H1 (cell line): ENCODE results near the gene SLC15A1. TPM values are rescaled to one million over a fixed set of nuclear protein-coding genes. Genes with fewer than 3 reads are reported as not detected.
A peak's percentile ranks its signal among the peaks of the same experiment; 100 is the strongest.

ENCODE experiments used
- CTCF ChIA-PET: fragments of 300-600 bp; sonication (Branson Sonifier 250); formaldehyde crosslinking; loops from one replicate; lab custom pipeline; 2021; ENCODE audit not compliant: partially characterized antibody; lab: Charles Lee
- POLR2A ChIA-PET: fragments of 300-600 bp; sonication (Branson Sonifier 250); formaldehyde crosslinking; loops from one replicate; lab custom pipeline; 2021; ENCODE audit warnings: inconsistent platforms; ENCODE audit not compliant: partially characterized antibody; lab: Charles Lee
- DNase-seq, 2 experiments: peaks; one replicate each; pipeline versions ENCODE4 v3.0.0 to v3.0.0-alpha.2; 2010 to 2022; ENCODE audit warnings: low spot score in 2 of 2, low read depth in 1 of 2, mixed read lengths in 1 of 2
- FAIRE-seq: peaks from 2 replicates; lab custom pipeline; 2011; peaks lifted over from hg19 to GRCh38; lab: Jason Lieb, UNC
- H2AFZ ChIP-seq: 2 replicates; pipeline ENCODE4 v1.8.1; 2012; ENCODE audit warnings: low read length, inconsistent platforms
- H2AK5ac ChIP-seq: 2 replicates; pipeline ENCODE4 v1.6.1; 2013; ENCODE audit warnings: low read depth, low read length
- H2BK120ac ChIP-seq: replicated peaks from 2 replicates; pipeline ENCODE3; 2013; ENCODE audit warnings: low read depth, low read length, inconsistent platforms
- H2BK12ac ChIP-seq: 2 replicates; pipeline ENCODE4 v1.6.1; 2013; ENCODE audit warnings: low read depth, low read length
- H2BK15ac ChIP-seq: 2 replicates; pipeline ENCODE4 v1.6.1; 2013; ENCODE audit warnings: low read length
- H2BK20ac ChIP-seq: 2 replicates; pipeline ENCODE4 v1.6.1; 2013; ENCODE audit warnings: low read length
- H2BK5ac ChIP-seq: 2 replicates; pipeline ENCODE4 v1.6.1; 2013; ENCODE audit warnings: low read depth, low read length
- H3K14ac ChIP-seq: 2 replicates; pipeline ENCODE4 v1.6.1; 2013; ENCODE audit warnings: inconsistent platforms; ENCODE audit not compliant: insufficient read length
- H3K18ac ChIP-seq: 2 replicates; pipeline ENCODE4 v1.6.1; 2013; ENCODE audit warnings: low read length; ENCODE audit errors: extremely low read depth
- H3K23ac ChIP-seq: 2 replicates; pipeline ENCODE4 v1.6.1; 2013; ENCODE audit warnings: inconsistent platforms; ENCODE audit not compliant: insufficient read length
- H3K23me2 ChIP-seq: 2 replicates; pipeline ENCODE4 v1.6.1; 2013; ENCODE audit warnings: low read depth, low read length
- H3K27ac ChIP-seq: 2 replicates; pipeline ENCODE4 v1.6.1; 2011; ENCODE audit warnings: low read depth, low read length, inconsistent platforms
- H3K27me3 ChIP-seq, 4 experiments: replicated peaks in 1 of 4; 1 replicate in 1 of 4; 2 replicates in 3 of 4; pipeline versions ENCODE4 v1.6.1 to v1.8.1; 2011 to 2013; ENCODE audit warnings: low read length in 3 of 4, mild to moderate bottlenecking in 3 of 4, inconsistent platforms in 2 of 4, mixed read lengths in 2 of 4, moderate library complexity in 1 of 4; ENCODE audit not compliant: control insufficient read depth in 3 of 4, insufficient read depth in 3 of 4; ENCODE audit errors: extremely low read depth in 1 of 4
- H3K36me3 ChIP-seq, 4 experiments: 2 replicates each; pipeline versions ENCODE4 v1.6.1 to v1.8.1; 2011 to 2013; ENCODE audit warnings: mild to moderate bottlenecking in 4 of 4, low read length in 3 of 4, moderate library complexity in 2 of 4, control low read depth in 1 of 4, inconsistent platforms in 1 of 4; ENCODE audit not compliant: insufficient read depth in 4 of 4, control insufficient read depth in 2 of 4
- H3K4ac ChIP-seq: replicated peaks from 2 replicates; pipeline ENCODE3; 2013; ENCODE audit warnings: low read length, low read depth, mixed read lengths, inconsistent platforms; ENCODE audit not compliant: insufficient read length
- H3K4me1 ChIP-seq, 4 experiments: replicated peaks in 1 of 4; 1 replicate in 1 of 4; 2 replicates in 3 of 4; pipeline versions ENCODE4 v1.6.1 to v1.8.1; 2011 to 2013; ENCODE audit warnings: low read length in 3 of 4, inconsistent platforms in 2 of 4, mixed read lengths in 1 of 4; ENCODE audit not compliant: insufficient read depth in 4 of 4, control insufficient read depth in 3 of 4
- H3K4me2 ChIP-seq, 2 experiments: 2 replicates each; pipeline versions ENCODE4 v1.6.1 to v1.8.1; 2011 to 2013; ENCODE audit warnings: low read depth in 2 of 2, low read length in 2 of 2, control low read depth in 1 of 2, inconsistent platforms in 1 of 2, mild to moderate bottlenecking in 1 of 2; ENCODE audit not compliant: insufficient read depth in 1 of 2
- H3K4me3 ChIP-seq, 4 experiments: fragments of 200-600, 300-600 bp in 1 of 4; sonication (generic), shearing (Covaris generic), sonication (Bioruptor Twin) in 1 of 4; 2 replicates each; pipeline versions ENCODE4 v1.5.1 to v1.8.1; 2011 to 2016; ENCODE audit warnings: low read length in 4 of 4, low read depth in 3 of 4, control low read depth in 2 of 4, inconsistent platforms in 2 of 4, mild to moderate bottlenecking in 2 of 4, mixed read lengths in 1 of 4, moderate library complexity in 1 of 4; ENCODE audit not compliant: insufficient read depth in 2 of 4; ENCODE audit errors: extremely low read depth in 1 of 4
- H3K56ac ChIP-seq: replicated peaks from 2 replicates; pipeline ENCODE3; 2013; ENCODE audit warnings: low read depth, mild to moderate bottlenecking, mixed read lengths, low read length, inconsistent platforms; ENCODE audit not compliant: insufficient read length
- H3K79me1 ChIP-seq: 2 replicates; pipeline ENCODE4 v1.6.1; 2013; ENCODE audit warnings: low read depth, low read length, control low read depth
- H3K79me2 ChIP-seq, 2 experiments: 2 replicates each; pipeline versions ENCODE4 v1.6.1 to v1.8.1; 2012 to 2013; ENCODE audit warnings: low read length in 2 of 2, mild to moderate bottlenecking in 2 of 2, inconsistent platforms in 1 of 2; ENCODE audit not compliant: insufficient read depth in 2 of 2, control insufficient read depth in 1 of 2
- H3K9ac ChIP-seq, 4 experiments: replicated peaks in 1 of 4; 1 replicate in 1 of 4; 2 replicates in 3 of 4; pipeline versions ENCODE4 v1.6.1 to v1.8.1; 2011 to 2013; ENCODE audit warnings: low read depth in 3 of 4, low read length in 3 of 4, control low read depth in 2 of 4, mild to moderate bottlenecking in 2 of 4, moderate library complexity in 2 of 4, inconsistent platforms in 1 of 4; ENCODE audit errors: extremely low read depth in 1 of 4
- H3K9me3 ChIP-seq, 2 experiments: 2 replicates each; pipeline versions ENCODE4 v1.6.1 to v1.8.1; 2012 to 2013; ENCODE audit warnings: mild to moderate bottlenecking in 2 of 2, moderate library complexity in 2 of 2, control low read depth in 1 of 2, inconsistent platforms in 1 of 2, low read depth in 1 of 2, low read length in 1 of 2, mixed read lengths in 1 of 2; ENCODE audit not compliant: insufficient read depth in 2 of 2
- H4K20me1 ChIP-seq, 2 experiments: replicated peaks in 1 of 2; 2 replicates each; pipeline versions ENCODE3 to v1.8.1; 2011 to 2013; ENCODE audit warnings: inconsistent platforms in 2 of 2, low read length in 2 of 2, mild to moderate bottlenecking in 1 of 2; ENCODE audit not compliant: insufficient read depth in 2 of 2, control insufficient read depth in 1 of 2
- H4K5ac ChIP-seq: 2 replicates; pipeline ENCODE4 v1.6.1; 2013; ENCODE audit warnings: low read length, low read depth, mixed read lengths, inconsistent platforms; ENCODE audit not compliant: insufficient read length
- H4K8ac ChIP-seq: 2 replicates; pipeline ENCODE4 v1.8.0; 2013; ENCODE audit warnings: mild to moderate bottlenecking, moderate library complexity, low read length, inconsistent platforms; ENCODE audit not compliant: insufficient read depth; ENCODE audit errors: extremely low read depth
- H4K91ac ChIP-seq: replicated peaks from 2 replicates; pipeline ENCODE3; 2013; ENCODE audit warnings: low read length, mixed read lengths, inconsistent platforms; ENCODE audit not compliant: insufficient read length
- CTCF ChIP-seq, 3 experiments: IDR thresholded peaks; 1 replicate in 2 of 3; 2 replicates in 1 of 3; pipeline versions ENCODE4 v1.5.1 to v1.6.1; 2011; ENCODE audit warnings: low read length in 3 of 3, mild to moderate bottlenecking in 3 of 3, inconsistent platforms in 2 of 3, low read depth in 1 of 3, moderate library complexity in 1 of 3; ENCODE audit not compliant: insufficient read depth in 1 of 3; ENCODE audit errors: control extremely low read depth in 1 of 3
- RAD21 ChIP-seq, 2 experiments: IDR thresholded peaks in 1 of 2; conservative IDR thresholded peaks in 1 of 2; 2 replicates each; pipeline ENCODE4 v1.6.1; 2011; ENCODE audit warnings: low read depth in 2 of 2, low read length in 2 of 2, improper control_type of control experiment in 1 of 2, inconsistent platforms in 1 of 2, mild to moderate bottlenecking in 1 of 2, moderate library complexity in 1 of 2
- SP1 ChIP-seq: IDR thresholded peaks from 2 replicates; pipeline ENCODE4 v1.6.1; 2011; ENCODE audit warnings: low read depth, low read length
- WGBS, 2 experiments: shearing (Covaris generic) in 1 of 2; methylation state at CpG; one replicate each; pipeline versions ENCODE4 v1.1.6 to v1.1.7; 2013 to 2015; ENCODE audit warnings: low lambda C conversion rate in 2 of 2, mixed read lengths in 2 of 2, inconsistent platforms in 1 of 2, low coverage in 1 of 2, missing lambda C conversion rate in 1 of 2; ENCODE audit not compliant: insufficient replicate concordance in 2 of 2, insufficient coverage in 1 of 2, insufficient read length in 1 of 2; ENCODE audit errors: extremely low coverage in 1 of 2, missing lambda C conversion rate in 1 of 2; 5-methylcytosine and 5-hydroxymethylcytosine counted together
- polyA plus RNA-seq, 7 experiments: library from polyadenylated mRNA; depleted of rRNA in 3 of 7; stranded (reverse) in 5 of 7; unstranded in 2 of 7; fragments of >200 nt in 5 of 7; fragments of 200-250 nt in 2 of 7; gene quantifications; 1 replicate in 5 of 7; 2 replicates in 1 of 7; 4 replicates in 1 of 7; pipeline versions ENCODE4 v1.2.1 to v1.2.3, GENCODE V29; 2011 to 2013; ENCODE audit warnings: missing spikeins in 2 of 7, mixed read lengths in 2 of 7
- total RNA-seq: library from RNA; stranded (reverse); fragmentation: NEBNext Ultra II Directional; extraction: Animal tissue kit (Norgen Biotek cat#: 25700); gene quantifications from 2 replicates; pipeline ENCODE4 v1.2.1, GENCODE V29; 2021

Gene SLC15A1
- total and polyA plus RNA-seq, 2 of the 8 experiments (the other 6 are each of a cell fraction or from before 2014, with no cell fraction given) = 1.3 to 2.4 TPM

- Histone ChIP-seq H3K4ac (no peak overlapping the region), H2BK20ac (no peak overlapping the region), H3K4me3 (no peak overlapping the region), H3K27me3 (no peaks in the 10 kb centered on the region), H3K4me2 (no peak overlapping the region), H3K56ac (no peak overlapping the region), H2BK120ac (no peak overlapping the region), H4K5ac (no peak overlapping the region), H2BK5ac (no peak overlapping the region), H2AFZ (no peak overlapping the region), H4K20me1 (no peaks in the 10 kb centered on the region), H3K4me1 (no peaks in the 10 kb centered on the region), H3K9me3 (no peaks in the 10 kb centered on the region), H2BK12ac (no peak overlapping the region; the same call in 1 of the 2 replicates), H3K79me1 (peaks cover 2% of the 10 kb centered on the region; the same call in 1 of the 2 replicates), H2AK5ac (no peak overlapping the region), H2BK15ac (no peak overlapping the region), H4K8ac (no peak overlapping the region), H3K36me3 (no peaks in the 10 kb centered on the region; a peak in 2 of 8 replicates), H3K9ac (no peak overlapping the region), H3K27ac (no peak overlapping the region), H4K91ac (no peak overlapping the region), H3K79me2 (no peaks in the 10 kb centered on the region), H3K23me2 (no peaks in the 10 kb centered on the region), H3K23ac (no peak overlapping the region), H3K18ac (no peak overlapping the region), H3K14ac (no peak overlapping the region)
- DNase-seq (peak in 1 of 2 experiments; percentile 45), FAIRE-seq (peak; percentile 62)
- TF ChIP-seq RAD21 (IDR thresholded peaks at IDR 0.05 in 1 of 2, conservative IDR thresholded peaks at IDR 0.05 in 1 of 2; ENCODE audit: low read depth in 2 of 2, low read length in 2 of 2) (peak; percentile 15 to 39; a peak in 2 of 4 replicates), CTCF (IDR thresholded peaks at IDR 0.05; ENCODE audit: control extremely low read depth in 1 of 3, insufficient read depth in 1 of 3, low read depth in 1 of 3, low read length in 3 of 3) (peak; percentile 25 to 51 (median 41); a peak in 3 of 4 replicates), SP1 (no peak)
- WGBS, 2 experiments = 92% methylated on average over 12 of the region's 12 CpGs; no CpG with 5 or more reads in 1 of the 2 experiments
- CTCF ChIA-PET = interaction anchor here (0.6 to 3.0 kb wide), 19 partner anchors 10 to 294 kb away, joined by 3 to 25 read pairs (median 3); no protein-coding TSS in a partner anchor
- POLR2A ChIA-PET = no interaction called here
Observed at GRCh38 chr13:98794498-98794897, 42.0 kb upstream of the SLC15A1 start.
